Measurements from ENCODE around the gene TRIM44.

- no peak for TF ChIP-seq EP300 (IDR thresholded peaks at IDR 0.05; ENCODE audit: borderline replicate concordance in 1 of 2, control insufficient read depth in 1 of 2, low read depth in 2 of 2, low read length in 2 of 2)
- TF ChIP-seq NR2C2 (IDR thresholded peaks at IDR 0.05; ENCODE audit: borderline replicate concordance, control insufficient read depth, insufficient read length, low read depth), result no peak
- no peak for TF ChIP-seq POLR2A (IDR thresholded peaks at IDR 0.05; ENCODE audit: low read depth, low read length)
- TF ChIP-seq CHD1 (IDR thresholded peaks at IDR 0.05; ENCODE audit: low read depth, low read length), result no peak
- no peak for TF ChIP-seq CTCF (IDR thresholded peaks at IDR 0.05 in 2 of 3, conservative IDR thresholded peaks at IDR 0.05 in 1 of 3; ENCODE audit: control insufficient read depth in 2 of 3, extremely low read depth in 1 of 3, insufficient read depth in 1 of 3, low read depth in 3 of 3, low read length in 3 of 3)
- no peak for TF ChIP-seq JUNB (IDR thresholded peaks at IDR 0.05)
- TF ChIP-seq PRDM15 (CRISPR knock-in tag; IDR thresholded peaks at IDR 0.05), result no peak
- no peak for TF ChIP-seq ZNF274 (IDR thresholded peaks at IDR 0.05; ENCODE audit: insufficient read depth, insufficient read length)
Measured at GRCh38 chr11:35794333-35794732, 131.8 kb downstream of the TRIM44 start.
